GM21390 (cell line): ENCODE measurements around the gene FFAR1.

ENCODE experiments used
- ATAC-seq: cut with Tn5 transposase; IDR thresholded peaks from one replicate; pipeline ENCODE4 v1.9.1; 2021; ENCODE audit not compliant: unreplicated experiment

The FFAR1 gene

GRCh38 chr19:35314858-35315470, 32.7 kb upstream of the FFAR1 start:
- ATAC-seq = no peak

GRCh38 chr19:35315883-35316282, 31.8 kb upstream of the FFAR1 start:
- ATAC-seq = no peak

GRCh38 chr19:35316560-35316959, 31.1 kb upstream of the FFAR1 start:
- no peak for ATAC-seq

GRCh38 chr19:35317464-35318043, 30.1 kb upstream of the FFAR1 start:
- no peak for ATAC-seq

GRCh38 chr19:35318679-35319448, 28.8 kb upstream of the FFAR1 start:
- ATAC-seq = no peak

GRCh38 chr19:35320065-35320713, 27.5 kb upstream of the FFAR1 start:
- no peak for ATAC-seq

GRCh38 chr19:35321291-35321690, 26.4 kb upstream of the FFAR1 start:
- no peak for ATAC-seq

GRCh38 chr19:35322014-35322413, 25.7 kb upstream of the FFAR1 start:
- no peak for ATAC-seq

GRCh38 chr19:35327642-35328041, 20.1 kb upstream of the FFAR1 start:
- no peak for ATAC-seq

- ATAC-seq = no peak
Measured at GRCh38 chr19:35328851-35329285, 18.8 kb upstream of the FFAR1 start, which contains the start of gene CD22. TSS of gene CD22 (plus strand) at chr19:35329187. CDS start at chr19:35332041, 2,854 bp downstream.

GRCh38 chr19:35329323-35329722, 18.4 kb upstream of the FFAR1 start:
- ATAC-seq = no peak

- ATAC-seq = peak; percentile 37
Measured at GRCh38 chr19:35330475-35330874, 17.2 kb upstream of the FFAR1 start.

GRCh38 chr19:35331551-35332214, 16.0 kb upstream of the FFAR1 start:
- ATAC-seq = no peak

- no peak for ATAC-seq
Measured at GRCh38 chr19:35332817-35333216, 14.9 kb upstream of the FFAR1 start.

- ATAC-seq = no peak
Measured at GRCh38 chr19:35334144-35334753, 13.5 kb upstream of the FFAR1 start.

GRCh38 chr19:35336166-35336955, 11.3 kb upstream of the FFAR1 start:
- no peak for ATAC-seq

- no peak for ATAC-seq
Measured at GRCh38 chr19:35337097-35337983, 10.4 kb upstream of the FFAR1 start.

- ATAC-seq = no peak
Measured at GRCh38 chr19:35337984-35338296, 9.8 kb upstream of the FFAR1 start.

GRCh38 chr19:35340431-35340830, 7.3 kb upstream of the FFAR1 start:
- ATAC-seq = no peak
